NT2/D1 (cell line): ENCODE results near the gene DCDC1.

Experiments
- SUZ12 ChIP-seq: IDR thresholded peaks from 2 replicates; pipeline ENCODE4 v1.6.1; 2011; ENCODE audit not compliant: insufficient read length, insufficient read depth; ENCODE audit errors: extremely low read depth
- YY1 ChIP-seq: IDR thresholded peaks from 2 replicates; pipeline ENCODE4 v1.6.1; 2011; ENCODE audit not compliant: insufficient read length, insufficient read depth
- ZNF274 ChIP-seq: IDR thresholded peaks from 2 replicates; pipeline ENCODE4 v1.6.1; 2011; ENCODE audit warnings: mild to moderate bottlenecking, low read depth, low read length

- TF ChIP-seq SUZ12 (no peak), YY1 (no peak), ZNF274 (no peak)
Measured at GRCh38 chr11:30936491-30936890, 433.0 kb downstream of the DCDC1 start.
